Measurements from ENCODE around the gene ALDOB.

ALDOB gene

GRCh38 chr9:101381833-101382342 lies 53.7 kb downstream of the ALDOB start:
- DNase-seq = no peak

GRCh38 chr9:101381118-101381517 lies 54.5 kb downstream of the ALDOB start:
- DNase-seq = no peak

GRCh38 chr9:101380295-101380694 lies 55.3 kb downstream of the ALDOB start:
- no peak for DNase-seq

GRCh38 chr9:101376111-101376848 lies 59.3 kb downstream of the ALDOB start:
- DNase-seq = no peak

GRCh38 chr9:101375546-101375945 lies 60.0 kb downstream of the ALDOB start:
- no peak for DNase-seq

- DNase-seq = no peak
Measured at GRCh38 chr9:101372327-101373118, 63.1 kb downstream of the ALDOB start.

- no peak for DNase-seq
Measured at GRCh38 chr9:101371813-101372212, 63.8 kb downstream of the ALDOB start.

All from effector CD4-positive, alpha-beta T cell (primary cell).